Gastrocnemius medialis (tissue), 4 donors: Measurements from ENCODE around the gene ASB13. TPM values are rescaled to one million over a fixed set of nuclear protein-coding genes. Genes with fewer than 3 reads are reported as not detected.

Source experiments
- ATAC-seq, 2 donors: fragments of 150-250 bp; one replicate each; pipeline ENCODE4 v1.9.1; 2016
- DNase-seq, 2 donors: peaks; one replicate each; pipeline ENCODE4 v3.0.0-alpha.2; 2019
- H3K27ac ChIP-seq, 4 donors: fragments of 200-600 bp; sonication (generic); 1 replicate in 1 of 4; 2 replicates in 3 of 4; pipeline ENCODE4 v1.5.1; 2016 to 2018; ENCODE audit warnings: mild to moderate bottlenecking in 2 of 4, moderate library complexity in 1 of 4
- H3K27me3 ChIP-seq, 3 donors: fragments of 200-600 bp; sonication (generic) in 2 of 3; 1 replicate in 1 of 3; 2 replicates in 2 of 3; pipeline versions ENCODE4 v1.5.1 to v1.6.0; 2016 to 2019; ENCODE audit warnings: mild to moderate bottlenecking in 1 of 3, moderate library complexity in 1 of 3
- H3K36me3 ChIP-seq, 2 donors: fragments of 200-600 bp; sonication (generic) in 1 of 2; one replicate each; pipeline ENCODE4 v1.5.1; 2017 to 2018
- H3K4me1 ChIP-seq, 2 donors: fragments of 200-600 bp; sonication (generic) in 1 of 2; one replicate each; pipeline ENCODE4 v1.5.1; 2016 to 2017; ENCODE audit warnings: mild to moderate bottlenecking in 2 of 2
- H3K4me3 ChIP-seq, 4 donors: fragments of 200-600 bp; sonication (generic) in 3 of 4; 1 replicate in 1 of 4; 2 replicates in 3 of 4; pipeline ENCODE4 v1.5.1; 2016 to 2019; ENCODE audit warnings: mild to moderate bottlenecking in 2 of 4
- H3K9me3 ChIP-seq, 3 donors: fragments of 200-600 bp; sonication (generic) in 2 of 3; 1 replicate in 1 of 3; 2 replicates in 2 of 3; pipeline ENCODE4 v1.5.1; 2016 to 2019
- CTCF ChIP-seq, 5 experiments: fragments of 450-650 bp in 3 of 5; fragments of 200-600 bp in 2 of 5; sonication (generic) in 2 of 5; IDR thresholded peaks in 4 of 5; conservative IDR thresholded peaks in 1 of 5; 1 replicate in 4 of 5; 2 replicates in 1 of 5; pipeline ENCODE4 v1.5.1; 2016 to 2019; ENCODE audit warnings: antibody characterized with exemption in 5 of 5, mild to moderate bottlenecking in 3 of 5, moderate library complexity in 3 of 5
- POLR2A ChIP-seq, 2 donors: fragments of 450-650 bp; IDR thresholded peaks; one replicate each; pipeline ENCODE4 v1.6.1; 2017; ENCODE audit warnings: antibody characterized with exemption in 2 of 2, mild to moderate bottlenecking in 2 of 2, moderate library complexity in 2 of 2
- in situ Hi-C, 4 donors: fragments of 200-750 bp; cut with MboI; loops; one replicate each; pipeline versions ENCODE4 v1.15.0 to v1.8.0; 2017; ENCODE audit warnings: low sequenced_read_pairs in 4 of 4
- intact Hi-C: fragments of 100-400 bp; cut with DNase I; formaldehyde crosslinking; loops from one replicate; pipeline ENCODE4 v1.15.1; 2023; ENCODE audit warnings: low total_unique reads
- total RNA-seq, 4 donors: library from RNA; depleted of rRNA; stranded (reverse); fragments of >200 nt; gene quantifications; one replicate each; pipeline versions ENCODE4 v1.1.0 to v1.2.3, GENCODE V29; 2016

The ASB13 gene
- total RNA-seq, 4 donors from 2014 or later = 9.6 to 20.0 (median 14.9) TPM

DNA sequence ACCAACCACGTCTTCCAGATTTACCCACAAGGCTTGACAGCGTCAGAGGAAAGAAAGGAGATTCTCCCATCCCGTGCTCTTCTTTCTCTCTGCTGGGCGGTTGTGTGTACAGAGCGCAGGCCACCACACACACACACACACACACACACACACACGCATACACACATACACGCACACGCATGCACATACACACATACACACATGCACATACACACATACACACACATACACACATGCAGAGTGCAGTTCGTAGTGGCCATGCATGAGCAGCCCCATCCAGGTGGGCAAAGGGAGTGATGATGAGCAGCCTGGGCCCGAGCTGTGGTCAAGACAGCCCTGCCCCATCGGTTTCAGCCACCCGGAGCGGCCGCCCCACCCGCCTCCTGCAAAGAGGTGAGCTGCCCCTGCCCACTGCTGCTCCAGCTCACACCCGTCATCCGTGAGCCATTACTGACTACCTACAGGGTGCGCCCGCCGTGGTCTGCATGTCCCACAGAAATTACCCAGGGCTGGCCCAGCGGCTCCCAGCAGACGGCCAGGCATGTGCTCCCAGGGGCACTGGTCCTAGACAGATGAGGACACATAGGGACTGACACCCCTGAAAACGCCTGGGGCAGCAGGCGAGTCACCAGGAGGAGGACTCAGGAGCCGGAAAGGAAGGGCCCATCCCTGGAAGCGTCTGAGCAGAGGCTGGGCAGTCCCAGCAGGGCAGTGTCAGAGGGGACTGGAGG is 69.6 kb downstream of the ASB13 start:
- H3K27me3 ChIP-seq = no peaks in the 10 kb centered on the region
- intact Hi-C loops = no loop called here

GRCh38 chr10:5595994-5596471 is 70.4 kb downstream of the ASB13 start:
- H3K36me3 ChIP-seq = no peaks in the 10 kb centered on the region
- no peaks in the 10 kb centered on the region for H3K4me1 ChIP-seq
- no peak for DNase-seq
- H3K9me3 ChIP-seq = no peaks in the 10 kb centered on the region
- H3K27ac ChIP-seq = no peak overlapping the region
- TF ChIP-seq POLR2A (IDR thresholded peaks at IDR 0.05) = no peak
- no peak for TF ChIP-seq CTCF (IDR thresholded peaks at IDR 0.05 in 4 of 5, conservative IDR thresholded peaks at IDR 0.05 in 1 of 5)
- intact Hi-C loops = no loop called here
- no peak overlapping the region for H3K4me3 ChIP-seq
- no peaks in the 10 kb centered on the region for H3K27me3 ChIP-seq
- in situ Hi-C loops = no loop called here
- ATAC-seq = no peak

More for the DNA sequence above, 69.6 kb downstream of the ASB13 start:
- in situ Hi-C loops = no loop called here
- Histone ChIP-seq H3K27ac (no peak overlapping the region), H3K36me3 (no peaks in the 10 kb centered on the region), H3K9me3 (no peaks in the 10 kb centered on the region), H3K4me3 (no peak overlapping the region), H3K4me1 (peaks cover 1 to 4% of the 10 kb centered on the region in 2 donors)
- DNase-seq = no peak
- no peak for ATAC-seq
- no peak for TF ChIP-seq CTCF (IDR thresholded peaks at IDR 0.05 in 4 of 5, conservative IDR thresholded peaks at IDR 0.05 in 1 of 5)
- no peak for TF ChIP-seq POLR2A (IDR thresholded peaks at IDR 0.05)

DNA sequence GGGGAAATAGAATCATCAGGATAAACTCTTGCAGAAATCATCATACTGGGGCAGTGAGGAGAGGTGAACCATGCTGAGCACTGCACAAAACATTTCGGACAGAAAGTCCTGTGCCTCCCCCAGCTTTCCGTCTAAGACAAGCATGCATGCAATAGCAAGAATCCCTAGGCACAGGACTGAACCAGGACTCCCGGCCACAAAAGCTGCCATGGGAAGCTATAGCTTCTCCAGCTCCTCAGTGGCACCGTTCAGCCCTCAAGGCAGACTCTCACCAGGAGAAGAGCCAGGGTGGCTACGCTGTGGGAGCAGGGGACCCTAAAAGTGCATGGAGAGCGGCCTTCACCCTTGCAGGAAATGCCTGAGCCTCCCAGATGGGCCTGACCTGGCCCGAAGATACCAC is 70.8 kb downstream of the ASB13 start:
- no peak for DNase-seq
- no peaks in the 10 kb centered on the region for H3K27me3 ChIP-seq
- H3K36me3 ChIP-seq = no peaks in the 10 kb centered on the region
- no peaks in the 10 kb centered on the region for H3K9me3 ChIP-seq
- no peak overlapping the region for H3K4me3 ChIP-seq
- intact Hi-C loops (no loop called here), in situ Hi-C loops (no loop called here)
- TF ChIP-seq CTCF (IDR thresholded peaks at IDR 0.05 in 4 of 5, conservative IDR thresholded peaks at IDR 0.05 in 1 of 5) (no peak), POLR2A (IDR thresholded peaks at IDR 0.05) (no peak)
- H3K4me1 ChIP-seq = no peaks in the 10 kb centered on the region
- ATAC-seq = no peak
- H3K27ac ChIP-seq = no peak overlapping the region

GRCh38 chr10:5595095-5595494 is 71.3 kb downstream of the ASB13 start:
- no peaks in the 10 kb centered on the region for H3K36me3 ChIP-seq
- no peak overlapping the region for H3K4me3 ChIP-seq
- ATAC-seq (no peak), DNase-seq (no peak)
- in situ Hi-C loops (no loop called here), intact Hi-C loops (no loop called here)
- H3K9me3 ChIP-seq = no peaks in the 10 kb centered on the region
- H3K27ac ChIP-seq = no peak overlapping the region
- no peak for TF ChIP-seq CTCF (IDR thresholded peaks at IDR 0.05 in 4 of 5, conservative IDR thresholded peaks at IDR 0.05 in 1 of 5)
- no peak for TF ChIP-seq POLR2A (IDR thresholded peaks at IDR 0.05)
- peaks cover 0 to under 1% of the 10 kb centered on the region in 2 donors for H3K4me1 ChIP-seq
- no peaks in the 10 kb centered on the region for H3K27me3 ChIP-seq
